C1 segment of cervical spinal cord (tissue), 14 donors: ENCODE results near the gene ADNP2.
A peak's percentile ranks its signal among the peaks of the same experiment; 100 is the strongest.

Experiments used
- DNase-seq, 14 donors: peaks; one replicate each; lab custom pipeline; 2025; lab: John Stamatoyannopoulos, UW

Gene ADNP2

DNA sequence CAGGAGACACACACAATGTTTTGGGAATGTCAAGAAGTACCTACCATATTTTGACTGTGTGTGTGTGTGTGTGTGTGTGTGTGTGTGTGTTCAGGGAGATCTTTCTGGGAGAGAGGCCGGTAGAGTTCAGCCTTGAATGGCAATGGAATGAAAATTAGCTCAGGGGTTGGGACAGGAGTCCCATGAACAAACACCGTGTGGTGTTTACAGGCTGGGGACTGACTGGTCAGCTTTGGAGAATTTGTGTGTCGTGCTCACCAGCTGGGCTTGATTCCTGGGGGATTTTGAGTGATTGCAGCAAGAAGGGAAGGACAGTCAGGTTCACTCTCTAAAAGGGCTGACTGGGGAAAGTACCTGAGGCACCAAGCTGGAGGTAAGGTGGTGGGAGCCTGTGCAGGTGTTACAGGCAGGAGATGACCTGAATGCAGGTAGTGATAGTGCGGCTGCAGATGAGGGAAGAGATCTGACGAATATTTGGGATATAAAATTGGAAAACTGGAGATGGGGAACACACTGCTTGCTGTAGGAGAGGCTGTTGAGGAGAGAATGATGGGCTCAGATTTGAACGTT is 2.5 kb upstream of the ADNP2 start:
- no peak for DNase-seq

- no peak for DNase-seq
Measured at GRCh38 chr18:80107426-80107825, 1.6 kb upstream of the ADNP2 start.

DNA sequence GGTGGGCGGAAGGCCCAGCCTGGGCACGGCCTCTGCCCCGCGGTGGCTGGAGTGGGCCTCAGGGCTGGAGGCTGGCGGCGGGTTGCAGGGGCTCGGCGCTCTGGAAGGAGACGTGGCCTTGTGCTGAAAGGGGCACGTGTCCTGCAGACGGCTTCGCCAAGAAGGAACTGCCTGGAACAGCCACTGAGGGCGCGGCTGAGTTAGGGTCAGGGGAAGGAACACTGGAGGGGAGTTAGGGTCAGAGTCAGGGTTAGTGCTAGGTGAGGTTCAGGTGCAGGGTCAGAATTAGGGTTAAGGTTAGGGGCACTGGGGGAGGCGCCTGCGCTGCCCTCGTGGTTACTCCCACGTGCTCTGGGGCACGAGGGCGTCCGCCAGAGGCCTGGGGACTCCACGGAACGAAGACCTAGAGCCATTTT is 933 bp upstream of the ADNP2 start:
- no peak for DNase-seq

GRCh38 chr18:80109676-80110078 is 615 bp downstream of the ADNP2 start:
- peak in 9 of 14 donors; percentile 4 to 71 (median 31) for DNase-seq

- no peak for DNase-seq
Measured at GRCh38 chr18:80112624-80113248, 3.7 kb downstream of the ADNP2 start.

DNA sequence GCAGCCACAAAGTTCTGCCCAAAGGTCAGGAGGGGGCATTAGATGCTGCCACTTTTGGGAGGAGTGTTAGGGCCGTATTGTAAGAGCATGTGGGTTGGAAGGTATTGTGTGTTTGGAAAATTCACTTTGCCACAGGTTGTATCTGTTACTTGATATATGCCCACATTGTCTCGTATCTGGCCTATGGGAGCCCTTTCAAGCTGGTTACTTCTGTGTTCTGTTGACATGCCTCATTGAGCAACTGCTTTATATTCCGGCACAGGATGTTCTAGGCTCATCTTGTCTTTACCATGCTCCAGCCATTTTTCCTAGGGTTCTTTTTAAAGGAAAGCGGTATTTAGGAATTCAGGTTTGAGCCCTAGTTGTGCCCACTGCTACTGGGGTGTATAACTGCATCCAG is 6.0 kb downstream of the ADNP2 start:
- no peak for DNase-seq

DNA sequence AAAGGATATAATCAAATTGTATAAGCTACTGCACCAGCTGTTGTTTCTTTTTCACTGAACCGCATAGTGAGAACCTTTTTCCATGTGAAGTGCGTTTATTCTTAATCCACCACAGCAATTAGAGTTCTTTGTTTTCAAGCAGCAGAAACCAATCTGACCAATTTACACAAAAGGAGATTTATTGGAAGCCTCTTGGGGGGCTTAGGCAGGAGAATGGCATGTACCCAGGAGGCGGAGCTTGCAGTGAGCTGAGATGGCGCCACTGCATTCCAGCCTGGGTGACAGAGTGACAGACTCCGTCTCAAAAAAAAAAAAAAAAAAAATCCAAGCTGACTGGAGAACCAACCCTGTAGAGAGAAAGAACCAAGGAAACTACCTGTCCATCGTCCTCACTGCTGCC is 10.0 kb downstream of the ADNP2 start:
- DNase-seq: no peak

- no peak for DNase-seq
Measured at GRCh38 chr18:80120932-80121331, 11.9 kb downstream of the ADNP2 start.

DNA sequence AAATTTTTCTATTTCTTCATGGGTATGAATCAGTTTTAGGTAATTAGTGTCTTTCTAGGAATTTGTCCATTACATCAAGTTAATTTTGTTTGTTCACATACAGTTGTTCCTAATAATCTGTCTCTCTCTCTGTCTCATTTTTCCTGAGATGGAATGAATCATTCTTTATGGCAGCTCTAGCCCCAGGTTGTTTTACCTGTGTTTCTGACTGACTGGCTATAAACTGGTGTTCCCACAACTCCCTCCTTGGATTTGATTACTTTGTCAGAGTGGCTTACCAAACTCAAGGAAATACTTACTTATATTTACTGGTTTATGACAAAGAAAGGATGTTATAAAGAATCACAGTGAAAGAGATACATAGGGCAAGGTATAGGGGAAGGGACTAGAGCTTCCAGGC is 15.1 kb downstream of the ADNP2 start:
- DNase-seq: no peak

DNA sequence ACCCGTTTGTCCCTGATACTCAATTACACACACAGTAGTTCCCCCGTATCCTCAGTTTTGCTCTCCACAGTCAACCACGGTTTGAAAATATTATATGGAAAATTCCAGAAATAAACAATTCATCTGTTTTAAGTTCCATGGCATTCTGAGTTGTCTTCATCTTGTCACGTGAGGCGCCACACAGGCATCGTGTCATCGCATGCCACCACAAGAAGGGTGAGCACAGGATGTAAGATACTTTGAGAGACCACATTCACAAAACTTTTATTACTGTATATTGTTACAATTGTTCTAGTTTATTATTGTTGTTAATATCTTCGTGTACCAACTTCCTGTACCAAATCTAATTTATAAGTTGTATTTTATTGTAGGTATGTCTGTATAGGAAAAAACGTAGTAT is 17.7 kb downstream of the ADNP2 start:
- DNase-seq: no peak

- DNase-seq: no peak
Measured at GRCh38 chr18:80127635-80128034, 18.6 kb downstream of the ADNP2 start.

DNA sequence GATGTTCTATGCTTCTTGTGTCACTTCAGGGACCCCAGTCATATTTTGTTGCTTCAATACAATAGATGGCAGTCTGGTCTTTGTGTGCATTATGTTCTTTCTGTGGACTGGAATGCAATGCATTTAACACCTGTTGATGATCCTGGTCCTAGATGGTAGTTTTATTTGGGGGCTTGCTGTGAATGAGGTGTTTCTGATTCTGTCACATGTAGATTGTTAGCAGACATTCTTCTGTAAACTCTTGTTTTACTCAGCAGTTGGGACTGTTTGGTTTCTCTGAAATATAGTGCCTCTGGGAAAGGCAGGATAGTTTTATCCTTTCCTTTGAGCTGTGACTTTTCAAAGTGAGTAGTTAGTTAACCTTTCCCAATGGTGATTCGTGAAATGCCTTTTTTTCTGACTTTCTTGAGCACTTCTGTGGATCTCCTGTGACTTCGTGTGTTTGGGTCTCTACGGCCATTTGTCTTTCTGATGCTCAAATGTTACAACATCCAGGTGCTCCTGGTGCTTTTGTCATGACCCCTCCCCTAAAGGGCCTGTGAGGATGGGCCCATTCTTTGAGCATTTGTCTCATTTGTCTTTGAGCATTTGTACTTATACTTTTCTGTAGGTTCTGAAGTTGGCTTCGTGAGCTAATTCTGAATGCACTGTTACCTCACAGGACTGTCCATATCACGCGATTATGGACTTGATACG is 20.8 kb downstream of the ADNP2 start:
- no peak for DNase-seq

GRCh38 chr18:80130555-80130954 is 21.5 kb downstream of the ADNP2 start:
- no peak for DNase-seq

DNA sequence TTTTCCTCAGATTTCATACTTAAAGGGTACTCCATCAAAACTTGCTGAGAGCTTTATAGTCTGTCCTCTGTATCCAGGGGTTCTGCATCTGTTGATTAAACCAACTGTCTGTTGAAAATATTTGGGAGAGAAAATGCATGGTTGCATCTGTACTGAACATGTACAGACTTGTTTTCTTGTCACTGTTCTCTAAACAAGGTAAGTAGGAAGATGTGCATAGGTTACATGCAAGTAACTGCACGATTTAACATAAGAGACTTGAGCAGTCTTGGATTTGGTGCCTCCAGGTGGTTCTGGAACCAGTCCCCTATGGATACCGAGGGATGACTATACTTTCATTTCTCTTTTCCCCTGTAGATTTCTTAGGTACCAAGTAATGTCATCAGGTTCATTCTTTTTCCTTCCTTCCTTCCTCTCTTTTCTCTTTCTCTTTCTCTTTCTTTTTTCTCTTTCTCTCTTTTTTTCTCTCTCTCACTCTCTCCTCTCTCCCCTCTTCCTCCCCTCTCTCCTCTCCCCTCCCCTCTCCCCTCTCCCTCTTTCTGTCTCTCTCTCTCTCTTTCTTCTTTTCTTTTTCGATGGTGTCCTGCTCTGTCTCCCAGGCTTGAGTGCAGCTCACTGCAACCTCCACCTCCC is 23.2 kb downstream of the ADNP2 start:
- DNase-seq: no peak

DNA sequence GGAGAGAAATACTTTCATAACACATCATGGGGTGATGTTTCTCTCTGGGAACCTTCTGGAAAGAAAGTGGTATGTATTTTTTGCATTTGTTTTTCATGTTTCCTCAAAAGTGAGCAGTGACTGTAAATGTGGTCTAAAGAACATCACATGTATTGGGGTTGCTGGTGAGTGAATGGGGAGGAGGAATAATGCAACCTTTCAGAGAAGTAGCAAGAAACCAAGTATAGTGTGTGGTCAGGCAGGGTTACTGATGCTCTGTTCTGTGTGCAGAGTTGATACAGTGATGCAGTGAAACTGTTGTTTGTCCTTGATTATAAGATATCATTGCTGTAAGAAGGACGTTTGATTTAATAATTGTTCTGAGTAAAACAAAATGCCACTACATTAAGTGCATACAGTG is 24.1 kb downstream of the ADNP2 start:
- DNase-seq: no peak

- DNase-seq: no peak
Measured at GRCh38 chr18:80135136-80135535, 26.1 kb downstream of the ADNP2 start.

GRCh38 chr18:80136679-80137078 is 27.6 kb downstream of the ADNP2 start:
- DNase-seq: no peak

- DNase-seq: no peak
Measured at GRCh38 chr18:80137137-80137536, 28.1 kb downstream of the ADNP2 start.

DNA sequence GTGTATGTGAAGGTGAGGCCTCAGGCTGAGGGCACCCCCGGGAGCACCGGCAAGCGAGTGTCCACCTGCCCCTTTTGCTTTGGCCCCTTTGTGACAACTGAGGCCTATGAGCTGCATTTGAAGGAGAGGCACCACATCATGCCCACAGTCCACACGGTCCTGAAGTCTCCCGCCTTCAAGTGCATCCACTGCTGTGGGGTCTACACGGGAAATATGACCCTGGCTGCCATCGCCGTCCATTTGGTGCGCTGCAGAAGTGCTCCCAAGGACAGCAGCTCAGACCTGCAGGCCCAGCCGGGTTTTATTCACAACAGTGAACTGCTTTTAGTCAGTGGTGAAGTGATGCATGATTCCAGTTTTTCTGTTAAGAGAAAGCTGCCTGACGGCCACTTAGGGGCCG is 28.9 kb downstream of the ADNP2 start:
- no peak for DNase-seq

GRCh38 chr18:80140455-80140985 is 31.5 kb downstream of the ADNP2 start:
- no peak for DNase-seq

DNA sequence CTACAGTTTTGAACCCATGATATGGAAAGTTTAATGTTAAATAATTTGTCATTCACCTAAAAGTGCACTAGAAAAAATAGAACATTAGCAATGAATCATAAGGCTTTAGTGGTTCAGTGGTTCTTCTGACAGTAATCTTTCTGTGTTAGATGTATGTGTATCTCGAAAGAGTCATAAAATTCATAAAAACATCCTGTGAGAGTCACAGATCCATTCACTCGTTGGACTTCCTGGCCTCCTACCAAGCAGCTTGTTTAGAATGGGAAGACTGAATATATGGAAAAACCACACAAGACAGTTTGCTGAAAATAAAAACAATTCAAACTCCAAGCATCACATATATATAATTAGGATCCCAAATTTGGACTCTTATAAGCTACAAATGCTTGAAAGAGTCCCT is 34.8 kb downstream of the ADNP2 start:
- no peak for DNase-seq

GRCh38 chr18:80145196-80145804 is 36.2 kb downstream of the ADNP2 start:
- DNase-seq: no peak
